ENCODE measurements around the gene PRSS22. TPM values are rescaled to one million over a fixed set of nuclear protein-coding genes. Genes with fewer than 3 reads are reported as not detected.

PRSS22 gene
- total RNA-seq, 1 donor from 2014 or later: 23.3 TPM

DNA sequence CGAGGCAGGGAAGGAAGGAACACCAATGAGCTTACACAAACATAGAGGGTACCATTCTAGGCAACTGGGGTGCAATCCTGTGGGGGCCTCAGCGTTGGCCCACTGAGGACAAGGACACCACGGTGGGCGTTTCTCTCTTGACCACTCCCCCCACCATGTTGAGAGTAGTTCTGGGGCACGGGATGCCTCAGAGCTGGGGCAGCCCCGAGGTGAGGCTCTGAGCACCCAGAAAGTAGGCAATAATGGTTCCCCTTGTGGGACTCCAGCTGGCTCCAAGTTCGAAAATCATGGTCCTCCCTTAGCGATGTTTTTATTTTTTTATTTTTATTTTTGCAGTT lies 35.8 kb downstream of the PRSS22 start:
- DNase-seq (ENCODE audit: low spot score, unreplicated experiment): no peak
- Mint-ChIP-seq H3K9me3 (ENCODE audit: low read depth) (no peaks in the 10 kb centered on the region), H3K4me3 (ENCODE audit: low read depth) (no peak overlapping the region)

DNA sequence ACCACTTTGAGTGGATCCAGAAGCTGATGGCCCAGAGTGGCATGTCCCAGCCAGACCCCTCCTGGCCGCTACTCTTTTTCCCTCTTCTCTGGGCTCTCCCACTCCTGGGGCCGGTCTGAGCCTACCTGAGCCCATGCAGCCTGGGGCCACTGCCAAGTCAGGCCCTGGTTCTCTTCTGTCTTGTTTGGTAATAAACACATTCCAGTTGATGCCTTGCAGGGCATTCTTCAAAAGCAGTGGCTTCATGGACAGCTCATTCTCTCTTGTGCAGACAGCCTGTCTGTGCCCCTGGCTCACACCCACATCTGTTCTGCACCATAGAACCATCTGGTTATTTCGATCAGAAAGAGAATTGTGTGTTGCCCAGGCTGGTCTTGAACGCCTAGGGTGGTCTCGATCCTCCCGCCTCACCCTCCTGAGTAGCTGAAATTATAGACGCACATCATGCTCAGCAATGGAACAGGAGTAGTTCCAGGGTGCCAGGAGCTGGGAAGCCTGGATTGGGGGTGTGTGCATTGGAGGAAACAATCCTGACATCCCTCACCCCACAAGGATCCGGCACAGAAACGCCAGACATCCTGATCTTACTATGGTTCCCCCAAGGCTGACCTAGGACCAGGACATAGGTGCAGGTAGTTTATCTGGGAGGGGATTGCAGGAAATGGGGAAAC lies 36.3 kb downstream of the PRSS22 start:
- no peaks in the 10 kb centered on the region for H3K36me3 Mint-ChIP-seq (ENCODE audit: insufficient read depth)
- no peak overlapping the region for H3K4me3 Mint-ChIP-seq (ENCODE audit: low read depth)
- H3K27ac Mint-ChIP-seq: no peak overlapping the region
- no peaks in the 10 kb centered on the region for H3K9me3 Mint-ChIP-seq (ENCODE audit: low read depth)
- no peaks in the 10 kb centered on the region for H3K4me1 Mint-ChIP-seq (ENCODE audit: low read depth)
- H3K27me3 Mint-ChIP-seq: peaks cover 4% of the 10 kb centered on the region
- DNase-seq (ENCODE audit: low spot score, unreplicated experiment): no peak
- TF ChIP-seq, protein P1, sequence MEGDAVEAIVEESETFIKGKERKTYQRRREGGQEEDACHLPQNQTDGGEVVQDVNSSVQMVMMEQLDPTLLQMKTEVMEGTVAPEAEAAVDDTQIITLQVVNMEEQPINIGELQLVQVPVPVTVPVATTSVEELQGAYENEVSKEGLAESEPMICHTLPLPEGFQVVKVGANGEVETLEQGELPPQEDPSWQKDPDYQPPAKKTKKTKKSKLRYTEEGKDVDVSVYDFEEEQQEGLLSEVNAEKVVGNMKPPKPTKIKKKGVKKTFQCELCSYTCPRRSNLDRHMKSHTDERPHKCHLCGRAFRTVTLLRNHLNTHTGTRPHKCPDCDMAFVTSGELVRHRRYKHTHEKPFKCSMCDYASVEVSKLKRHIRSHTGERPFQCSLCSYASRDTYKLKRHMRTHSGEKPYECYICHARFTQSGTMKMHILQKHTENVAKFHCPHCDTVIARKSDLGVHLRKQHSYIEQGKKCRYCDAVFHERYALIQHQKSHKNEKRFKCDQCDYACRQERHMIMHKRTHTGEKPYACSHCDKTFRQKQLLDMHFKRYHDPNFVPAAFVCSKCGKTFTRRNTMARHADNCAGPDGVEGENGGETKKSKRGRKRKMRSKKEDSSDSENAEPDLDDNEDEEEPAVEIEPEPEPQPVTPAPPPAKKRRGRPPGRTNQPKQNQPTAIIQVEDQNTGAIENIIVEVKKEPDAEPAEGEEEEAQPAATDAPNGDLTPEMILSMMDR (IDR thresholded peaks at IDR 0.05; ENCODE audit: unreplicated experiment): no peak

More for the DNA sequence above, 35.8 kb downstream of the PRSS22 start:
- TF ChIP-seq, protein P1 (IDR thresholded peaks at IDR 0.05; ENCODE audit: unreplicated experiment): no peak
- Mint-ChIP-seq H3K36me3 (ENCODE audit: insufficient read depth) (no peaks in the 10 kb centered on the region), H3K27me3 (peaks cover 4% of the 10 kb centered on the region), H3K27ac (no peak overlapping the region), H3K4me1 (ENCODE audit: low read depth) (no peaks in the 10 kb centered on the region)

DNA sequence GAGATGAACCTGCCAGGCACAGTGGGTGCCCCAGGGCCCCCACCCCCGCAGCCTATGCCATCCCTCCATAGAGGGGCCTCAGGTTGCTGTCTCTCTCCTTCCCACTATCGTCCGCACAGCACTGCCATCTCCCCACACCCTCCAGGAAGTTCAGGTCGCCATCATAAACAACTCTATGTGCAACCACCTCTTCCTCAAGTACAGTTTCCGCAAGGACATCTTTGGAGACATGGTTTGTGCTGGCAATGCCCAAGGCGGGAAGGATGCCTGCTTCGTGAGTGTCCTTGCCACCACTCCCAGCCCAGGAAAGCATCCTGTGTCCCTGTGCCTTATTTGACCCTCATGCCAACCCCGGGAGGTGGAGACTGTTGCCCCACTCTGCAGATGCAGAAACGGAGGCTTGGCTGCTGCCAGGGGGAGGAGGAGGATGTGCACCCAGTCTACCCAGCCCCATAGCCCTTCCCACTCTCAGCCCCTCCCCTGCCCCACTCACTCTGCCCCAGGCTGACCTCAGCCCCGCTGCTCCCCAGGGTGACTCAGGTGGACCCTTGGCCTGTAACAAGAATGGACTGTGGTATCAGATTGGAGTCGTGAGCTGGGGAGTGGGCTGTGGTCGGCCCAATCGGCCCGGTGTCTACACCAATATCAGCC lies 37.0 kb downstream of the PRSS22 start:
- H3K27ac Mint-ChIP-seq: no peak overlapping the region
- peaks cover 4% of the 10 kb centered on the region for H3K27me3 Mint-ChIP-seq
- H3K4me1 Mint-ChIP-seq (ENCODE audit: low read depth): no peaks in the 10 kb centered on the region
- no peak for DNase-seq (ENCODE audit: low spot score, unreplicated experiment)
- no peaks in the 10 kb centered on the region for H3K9me3 Mint-ChIP-seq (ENCODE audit: low read depth)
- TF ChIP-seq, protein P1 (IDR thresholded peaks at IDR 0.05; ENCODE audit: unreplicated experiment): no peak
- no peak overlapping the region for H3K4me3 Mint-ChIP-seq (ENCODE audit: low read depth)
- no peaks in the 10 kb centered on the region for H3K36me3 Mint-ChIP-seq (ENCODE audit: insufficient read depth)

DNA sequence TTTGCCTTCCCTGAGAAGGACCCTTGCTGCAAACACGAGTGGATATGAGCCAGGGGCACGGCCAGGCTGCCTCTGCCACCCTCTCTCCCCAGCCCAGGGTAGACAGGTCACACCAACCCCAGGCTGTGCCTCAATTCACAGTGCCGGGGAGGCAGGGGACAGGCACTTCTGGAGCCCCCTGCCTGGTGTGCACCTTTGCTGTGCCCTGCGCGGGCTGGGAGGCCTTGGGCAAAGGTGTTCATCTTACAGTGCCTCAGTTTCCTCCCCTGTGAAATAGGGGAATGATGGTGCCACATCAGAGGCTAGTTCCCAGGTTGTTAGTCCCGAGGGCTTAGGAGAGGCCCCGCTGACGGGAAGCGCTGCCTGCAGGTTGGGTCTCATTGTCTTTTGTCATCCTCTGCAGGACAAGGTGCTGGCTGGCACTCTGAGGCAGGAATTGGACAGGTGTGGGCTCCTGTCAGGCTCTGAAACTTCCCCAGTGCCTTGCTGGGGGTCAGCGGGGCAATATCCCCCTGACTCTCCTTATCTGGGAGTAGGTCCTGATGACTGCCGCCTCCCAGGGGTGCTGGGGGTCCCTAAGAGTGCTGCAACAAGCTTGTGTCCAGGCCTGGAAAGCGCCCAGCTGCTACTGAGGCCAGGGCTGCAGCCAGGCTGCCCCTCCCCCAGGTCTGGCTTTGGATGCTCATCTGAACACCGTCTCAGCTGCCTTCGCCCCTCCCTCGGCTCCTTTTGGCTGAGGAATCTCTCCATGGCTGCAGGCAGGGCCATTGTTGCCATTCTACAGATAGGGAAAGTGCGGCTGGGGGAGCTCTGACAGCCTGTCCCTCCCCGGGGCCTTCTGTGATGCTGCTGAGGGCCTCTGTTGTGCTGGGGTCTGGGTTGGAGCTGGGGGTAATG lies 37.8 kb downstream of the PRSS22 start:
- H3K36me3 Mint-ChIP-seq (ENCODE audit: insufficient read depth): no peaks in the 10 kb centered on the region
- TF ChIP-seq, protein P1 (IDR thresholded peaks at IDR 0.05; ENCODE audit: unreplicated experiment): no peak
- peaks cover 4% of the 10 kb centered on the region for H3K27me3 Mint-ChIP-seq
- H3K9me3 Mint-ChIP-seq (ENCODE audit: low read depth): no peaks in the 10 kb centered on the region
- H3K4me1 Mint-ChIP-seq (ENCODE audit: low read depth): no peaks in the 10 kb centered on the region
- no peak for DNase-seq (ENCODE audit: low spot score, unreplicated experiment)
- H3K4me3 Mint-ChIP-seq (ENCODE audit: low read depth): no peak overlapping the region
- no peak overlapping the region for H3K27ac Mint-ChIP-seq

DNA sequence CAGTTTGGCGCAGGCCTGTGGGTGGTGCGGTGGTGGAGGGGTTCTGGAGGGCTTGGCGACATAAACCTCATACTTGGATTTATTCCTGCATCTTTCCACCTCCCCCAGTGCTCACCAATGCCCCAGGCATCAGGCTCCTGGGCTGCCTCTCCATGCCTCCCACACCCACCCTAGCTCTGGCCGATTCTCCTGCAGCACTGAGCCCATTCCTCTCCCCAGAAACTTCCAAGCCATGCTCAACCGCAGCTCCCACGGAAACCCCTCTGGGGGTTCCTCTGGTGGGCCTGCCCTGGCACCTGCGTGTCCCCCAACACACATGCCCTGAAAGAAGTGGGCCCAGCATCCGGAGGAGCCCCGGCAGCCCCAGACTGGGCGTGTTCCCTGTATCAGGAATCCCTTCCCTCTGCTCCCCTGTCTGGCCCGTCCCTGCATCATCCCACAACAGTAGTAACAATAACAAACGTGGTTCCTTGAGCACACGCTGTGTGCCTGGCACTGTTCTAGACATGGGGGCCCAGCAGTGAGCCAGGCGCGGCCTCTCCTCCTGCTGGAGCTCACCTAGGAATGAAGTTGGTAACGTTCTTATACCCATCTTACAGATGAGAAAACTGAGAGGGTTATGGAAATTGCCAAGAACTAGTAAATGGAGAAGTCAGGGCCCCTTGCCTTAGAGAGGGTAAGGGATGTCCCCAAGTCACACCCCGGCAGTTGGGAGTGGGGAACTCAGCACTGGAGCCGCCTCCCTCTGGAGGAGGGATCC lies 38.6 kb downstream of the PRSS22 start:
- Mint-ChIP-seq H3K36me3 (ENCODE audit: insufficient read depth) (no peaks in the 10 kb centered on the region), H3K4me3 (ENCODE audit: low read depth) (no peak overlapping the region), H3K27ac (no peak overlapping the region), H3K9me3 (ENCODE audit: low read depth) (no peaks in the 10 kb centered on the region), H3K27me3 (peaks cover 4% of the 10 kb centered on the region), H3K4me1 (ENCODE audit: low read depth) (no peaks in the 10 kb centered on the region)
- TF ChIP-seq, protein P1 (IDR thresholded peaks at IDR 0.05; ENCODE audit: unreplicated experiment): no peak
- no peak for DNase-seq (ENCODE audit: low spot score, unreplicated experiment)

All from progenitor cell of endocrine pancreas (in vitro differentiated cells).